Upper lobe of left lung (tissue), 6 donors: Measurements from ENCODE around the gene DDX24. TPM values are rescaled to one million over a fixed set of nuclear protein-coding genes. Genes with fewer than 3 reads are reported as not detected.

Source experiments
- ATAC-seq, 2 donors: fragments of 200-7000 bp; cut with Tn5 transposase; one replicate each; pipeline ENCODE4 v1.9.1; 2022; ENCODE audit warnings: mild to moderate bottlenecking in 2 of 2, moderate library complexity in 2 of 2; ENCODE audit not compliant: low FRiP score in 2 of 2
- DNase-seq, 2 donors: peaks; one replicate each; pipeline ENCODE4 v3.0.0-alpha.2; 2019 to 2020
- H3K27ac ChIP-seq, 4 donors: fragments of 200-600 bp; sonication (generic); one replicate each; pipeline ENCODE4 v1.5.1; 2016 to 2019
- H3K27me3 ChIP-seq, 4 donors: fragments of 200-600 bp; sonication (generic); one replicate each; pipeline ENCODE4 v1.5.1; 2017 to 2019
- H3K36me3 ChIP-seq, 4 donors: fragments of 200-600 bp; sonication (generic); one replicate each; pipeline ENCODE4 v1.5.1; 2016 to 2019
- H3K4me1 ChIP-seq, 4 donors: fragments of 200-600 bp; sonication (generic); one replicate each; pipeline ENCODE4 v1.5.1; 2018 to 2019
- H3K4me3 ChIP-seq, 4 donors: fragments of 200-600 bp; sonication (generic); one replicate each; pipeline ENCODE4 v1.5.1; 2017 to 2019; ENCODE audit warnings: mild to moderate bottlenecking in 2 of 4, moderate library complexity in 1 of 4
- H3K9me3 ChIP-seq, 4 donors: fragments of 200-600 bp; sonication (generic); one replicate each; pipeline ENCODE4 v1.5.1; 2018 to 2019
- EP300 ChIP-seq, 4 donors: sonication (generic); formaldehyde crosslinking; IDR thresholded peaks; one replicate each; pipeline ENCODE4 v1.5.1; 2017; ENCODE audit warnings: antibody characterized with exemption in 4 of 4, control low read depth in 2 of 4
- POLR2A ChIP-seq, 4 donors: fragments of 450-650 bp; IDR thresholded peaks; one replicate each; pipeline ENCODE4 v1.5.1; 2016 to 2017; ENCODE audit warnings: antibody characterized with exemption in 4 of 4, mild to moderate bottlenecking in 2 of 4
- POLR2AphosphoS5 ChIP-seq, 2 donors: sonication (generic); formaldehyde crosslinking; IDR thresholded peaks; one replicate each; pipeline ENCODE4 v1.5.1; 2017; ENCODE audit warnings: antibody characterized with exemption in 2 of 2
- WGBS, 2 donors: methylation state at CpG; one replicate each; pipeline ENCODE4 v1.1.5; 2017 to 2018; 5-methylcytosine and 5-hydroxymethylcytosine counted together
- total RNA-seq, 6 donors: library from RNA; depleted of rRNA in 4 of 6; stranded (reverse); fragments of >200 nt in 4 of 6; gene quantifications; one replicate each; pipeline versions ENCODE4 v1.1.0 to v1.2.1, GENCODE V29; 2016 to 2021
- TF ChIP-seq, protein P1 (sequence below), 6 experiments: fragments of 450-650 bp in 4 of 6; fragments of 200-600 bp in 2 of 6; sonication (generic) in 2 of 6; IDR thresholded peaks; one replicate each; pipeline ENCODE4 v1.5.1; 2016 to 2019; ENCODE audit warnings: antibody characterized with exemption in 6 of 6
- donor health status: DM: no; HTN: no; CAD: no; lungs with moderate emphysema.
- donor health status: DM: no; HTN: yes; CAD: no; lungs with severe emphysema.

DDX24 gene, protein sequence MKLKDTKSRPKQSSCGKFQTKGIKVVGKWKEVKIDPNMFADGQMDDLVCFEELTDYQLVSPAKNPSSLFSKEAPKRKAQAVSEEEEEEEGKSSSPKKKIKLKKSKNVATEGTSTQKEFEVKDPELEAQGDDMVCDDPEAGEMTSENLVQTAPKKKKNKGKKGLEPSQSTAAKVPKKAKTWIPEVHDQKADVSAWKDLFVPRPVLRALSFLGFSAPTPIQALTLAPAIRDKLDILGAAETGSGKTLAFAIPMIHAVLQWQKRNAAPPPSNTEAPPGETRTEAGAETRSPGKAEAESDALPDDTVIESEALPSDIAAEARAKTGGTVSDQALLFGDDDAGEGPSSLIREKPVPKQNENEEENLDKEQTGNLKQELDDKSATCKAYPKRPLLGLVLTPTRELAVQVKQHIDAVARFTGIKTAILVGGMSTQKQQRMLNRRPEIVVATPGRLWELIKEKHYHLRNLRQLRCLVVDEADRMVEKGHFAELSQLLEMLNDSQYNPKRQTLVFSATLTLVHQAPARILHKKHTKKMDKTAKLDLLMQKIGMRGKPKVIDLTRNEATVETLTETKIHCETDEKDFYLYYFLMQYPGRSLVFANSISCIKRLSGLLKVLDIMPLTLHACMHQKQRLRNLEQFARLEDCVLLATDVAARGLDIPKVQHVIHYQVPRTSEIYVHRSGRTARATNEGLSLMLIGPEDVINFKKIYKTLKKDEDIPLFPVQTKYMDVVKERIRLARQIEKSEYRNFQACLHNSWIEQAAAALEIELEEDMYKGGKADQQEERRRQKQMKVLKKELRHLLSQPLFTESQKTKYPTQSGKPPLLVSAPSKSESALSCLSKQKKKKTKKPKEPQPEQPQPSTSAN
- total RNA-seq, result 100 to 1,000 TPM; 124 to 189 (median 154) TPM

DNA sequence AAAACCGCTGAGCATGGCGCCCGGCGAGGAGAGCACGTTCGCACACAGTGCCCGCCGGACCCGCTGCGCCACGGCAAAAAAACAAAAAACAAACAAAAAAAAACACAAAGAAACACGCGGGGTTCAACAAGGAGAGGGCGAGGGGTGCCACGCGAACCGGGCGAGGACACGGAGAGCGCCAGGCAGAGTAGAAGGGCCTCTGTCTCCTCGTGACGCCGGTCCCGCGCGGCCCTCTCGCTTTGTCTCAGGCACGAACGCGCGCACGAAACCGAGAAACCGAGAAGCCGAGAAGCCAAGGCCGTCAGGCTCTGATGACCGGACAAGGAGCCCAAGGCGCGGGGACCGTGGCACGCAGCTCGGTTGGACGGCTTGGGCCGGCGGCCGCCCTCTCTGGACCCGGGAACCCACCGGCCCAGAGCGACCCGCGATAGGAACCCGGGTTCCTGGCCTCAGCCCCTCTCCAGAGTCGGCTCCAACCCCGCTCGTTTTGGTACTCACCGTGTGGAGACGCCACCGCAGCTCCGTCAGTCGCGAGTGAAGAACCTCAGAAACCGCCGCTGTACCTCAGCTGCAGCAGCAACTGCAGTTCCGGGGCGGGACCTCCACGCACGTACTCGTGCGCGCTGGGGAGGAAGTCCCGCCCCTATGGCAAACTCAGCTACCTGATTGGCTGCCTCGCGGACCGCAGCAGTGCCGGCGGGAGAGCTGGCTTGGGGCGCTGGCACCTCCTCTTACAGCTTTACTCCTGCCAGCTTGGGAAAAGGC is at the start of gene DDX24, which contains the start of gene IFI27L1:
TSS of gene DDX24 (minus strand) at position 582 of the 765 bp plus-strand sequence. CDS start 1,460 bp downstream, outside the sequence.
TSS of gene IFI27L1 (plus strand) at position 690 of the 765 bp plus-strand sequence. CDS start 15,628 bp downstream, outside the sequence.
- H3K27me3 ChIP-seq, result no peaks in the 10 kb centered on the region
- ATAC-seq (peak; percentile 99 to 100), DNase-seq (peak; percentile 96 to 98)
- H3K4me3 ChIP-seq, result peak within 1 kb of the TSS; percentile 76 to 96 (median 82)
- H3K4me1 ChIP-seq, result peaks cover 32 to 49% (median 40%) of the 10 kb centered on the region in 4 donors
- H3K36me3 ChIP-seq, result peaks cover 0 to 22% (median 7%) of the 10 kb centered on the region in 4 donors
- peak in 3 of 4 donors; percentile 95 to 98 (median 98) for TF ChIP-seq POLR2A (IDR thresholded peaks at IDR 0.05)
- TF ChIP-seq EP300 (IDR thresholded peaks at IDR 0.05), result peak in 1 of 4 donors; percentile 39
- TF ChIP-seq, protein P1, sequence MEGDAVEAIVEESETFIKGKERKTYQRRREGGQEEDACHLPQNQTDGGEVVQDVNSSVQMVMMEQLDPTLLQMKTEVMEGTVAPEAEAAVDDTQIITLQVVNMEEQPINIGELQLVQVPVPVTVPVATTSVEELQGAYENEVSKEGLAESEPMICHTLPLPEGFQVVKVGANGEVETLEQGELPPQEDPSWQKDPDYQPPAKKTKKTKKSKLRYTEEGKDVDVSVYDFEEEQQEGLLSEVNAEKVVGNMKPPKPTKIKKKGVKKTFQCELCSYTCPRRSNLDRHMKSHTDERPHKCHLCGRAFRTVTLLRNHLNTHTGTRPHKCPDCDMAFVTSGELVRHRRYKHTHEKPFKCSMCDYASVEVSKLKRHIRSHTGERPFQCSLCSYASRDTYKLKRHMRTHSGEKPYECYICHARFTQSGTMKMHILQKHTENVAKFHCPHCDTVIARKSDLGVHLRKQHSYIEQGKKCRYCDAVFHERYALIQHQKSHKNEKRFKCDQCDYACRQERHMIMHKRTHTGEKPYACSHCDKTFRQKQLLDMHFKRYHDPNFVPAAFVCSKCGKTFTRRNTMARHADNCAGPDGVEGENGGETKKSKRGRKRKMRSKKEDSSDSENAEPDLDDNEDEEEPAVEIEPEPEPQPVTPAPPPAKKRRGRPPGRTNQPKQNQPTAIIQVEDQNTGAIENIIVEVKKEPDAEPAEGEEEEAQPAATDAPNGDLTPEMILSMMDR (IDR thresholded peaks at IDR 0.05), result no peak
- TF ChIP-seq POLR2AphosphoS5 (IDR thresholded peaks at IDR 0.05), result peak; percentile 96 to 98
- 0% methylated on average over 28 to 46 of the region's 77 CpGs for WGBS, 2 donors
- no peaks in the 10 kb centered on the region for H3K9me3 ChIP-seq
- H3K27ac ChIP-seq, result peak within 1 kb of the TSS; percentile 89 to 96 (median 92)

- Histone ChIP-seq H3K27me3 (no peaks in the 10 kb centered on the region), H3K36me3 (no peaks in the 10 kb centered on the region), H3K27ac (peak overlapping the region; percentile 71 to 91 (median 88)), H3K4me1 (peaks cover 7 to 20% (median 12%) of the 10 kb centered on the region in 4 donors), H3K9me3 (no peaks in the 10 kb centered on the region), H3K4me3 (peak overlapping the region; percentile 47 to 65 (median 57))
- peak in 1 of 2 donors; percentile 64 for DNase-seq
- TF ChIP-seq, protein P1 (IDR thresholded peaks at IDR 0.05), result peak in 1 of 6 experiments; percentile 1
- TF ChIP-seq POLR2AphosphoS5 (IDR thresholded peaks at IDR 0.05), result no peak
- 0% methylated on average over 12 of the region's 12 CpGs for WGBS, 2 donors
- ATAC-seq, result peak in 1 of 2 donors; percentile 83
Measured at GRCh38 chr14:94129758-94130414, 48.9 kb upstream of the DDX24 start.

DNA sequence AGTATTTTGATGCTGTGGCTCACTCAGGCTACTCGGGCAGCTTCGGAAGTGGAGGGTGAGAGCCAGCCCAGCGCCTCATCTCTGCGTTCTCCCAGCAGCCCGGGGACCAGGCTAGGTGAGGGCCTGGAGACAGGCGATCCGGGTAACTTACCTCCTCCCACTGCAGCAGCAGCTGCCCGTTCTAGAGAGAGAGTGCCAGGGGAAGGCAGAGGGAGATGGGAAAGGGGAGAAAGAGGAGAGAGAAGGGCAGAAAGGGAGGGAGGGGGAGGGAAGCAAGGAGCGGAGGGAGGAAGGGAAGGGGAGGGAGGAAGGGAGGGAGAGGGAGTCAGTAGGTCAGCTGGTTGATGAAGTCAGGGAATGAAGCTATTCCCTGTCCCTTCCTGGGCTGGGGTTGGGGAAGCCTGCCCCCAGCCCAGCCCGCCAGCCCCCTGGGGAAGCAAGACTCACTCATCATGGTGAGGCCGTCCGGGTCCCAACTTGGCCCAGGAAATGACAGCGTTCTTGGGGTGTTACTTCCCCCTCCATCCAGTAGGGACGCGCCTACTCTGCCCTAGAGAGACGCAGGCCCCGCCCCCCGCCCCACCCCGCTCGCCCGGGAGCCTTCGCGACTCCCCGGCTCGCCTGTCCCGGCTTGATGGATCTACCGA is 48.2 kb upstream of the DDX24 start, which contains the start of gene IFI27L2:
TSS of gene IFI27L2 (minus strand) at position 494 of the 647 bp plus-strand sequence. CDS start at position 454, 40 bp downstream.
- Histone ChIP-seq H3K36me3 (no peaks in the 10 kb centered on the region), H3K4me1 (peaks cover 7 to 20% (median 12%) of the 10 kb centered on the region in 4 donors), H3K27me3 (no peaks in the 10 kb centered on the region), H3K4me3 (peak within 1 kb of the TSS; percentile 47 to 65 (median 57)), H3K9me3 (no peaks in the 10 kb centered on the region), H3K27ac (peak within 1 kb of the TSS; percentile 71 to 91 (median 88))
- DNase-seq (peak; percentile 87 to 93), ATAC-seq (peak; percentile 89 to 96)
- 0% methylated on average over 10 to 26 of the region's 27 CpGs for WGBS, 2 donors
- TF ChIP-seq, protein P1 (IDR thresholded peaks at IDR 0.05), result peak in 5 of 6 experiments; percentile 19 to 50 (median 46)
- TF ChIP-seq POLR2A (IDR thresholded peaks at IDR 0.05) (peak in 1 of 4 donors; percentile 56), EP300 (IDR thresholded peaks at IDR 0.05) (no peak), POLR2AphosphoS5 (IDR thresholded peaks at IDR 0.05) (peak; percentile 48 to 73)
